K562 (cell line): ENCODE measurements around the gene CCDC90B. TPM values are rescaled to one million over a fixed set of nuclear protein-coding genes. Genes with fewer than 3 reads are reported as not detected.

ENCODE experiments used
- ARID1B ChIP-seq: fragments of 450-650 bp; IDR thresholded peaks from 2 replicates; pipeline ENCODE4 v1.6.1; 2016; ENCODE audit warnings: antibody characterized with exemption, mild to moderate bottlenecking, inconsistent platforms
- CREB1 ChIP-seq, 2 experiments: sonication (generic) in 1 of 2; formaldehyde crosslinking in 1 of 2; IDR thresholded peaks; 2 replicates each; pipeline versions ENCODE4 v1.6.1 to v1.8.0; 2012 to 2022; ENCODE audit warnings: inconsistent platforms in 1 of 2, mild to moderate bottlenecking in 1 of 2, missing genetic modification reagents in 1 of 2, moderate library complexity in 1 of 2
- CREM ChIP-seq: IDR thresholded peaks from 2 replicates; pipeline ENCODE4 v1.6.1; 2014; ENCODE audit warnings: antibody characterized with exemption, low read depth
- ETV6 ChIP-seq, 3 experiments: fragments of 150-350 bp in 1 of 3; sonication (generic) in 1 of 3; formaldehyde crosslinking in 1 of 3; IDR thresholded peaks; 2 replicates each; pipeline versions ENCODE4 v1.6.1 to v1.8.0; 2014 to 2022; ENCODE audit warnings: borderline replicate concordance in 2 of 3, low read depth in 2 of 3, antibody characterized with exemption in 1 of 3, low read length in 1 of 3, mild to moderate bottlenecking in 1 of 3, missing genetic modification reagents in 1 of 3
- GATAD2B ChIP-seq: fragments of 450-650 bp; IDR thresholded peaks from 2 replicates; pipeline ENCODE4 v1.6.1; 2017; ENCODE audit warnings: mild to moderate bottlenecking, borderline replicate concordance
- KHSRP ChIP-seq: fragments of 450-650 bp; IDR thresholded peaks from 2 replicates; pipeline ENCODE4 v1.6.1; 2017
- KLF16 ChIP-seq: IDR thresholded peaks from 2 replicates; pipeline ENCODE4 v1.6.1; 2016; ENCODE audit warnings: antibody characterized with exemption
- NR2C1 ChIP-seq, 2 experiments: fragments of 450-650 bp; IDR thresholded peaks; 2 replicates each; pipeline ENCODE4 v1.6.1; 2017; ENCODE audit warnings: mild to moderate bottlenecking in 2 of 2, antibody characterized with exemption in 1 of 2, inconsistent platforms in 1 of 2, missing compliant biosample characterization in 1 of 2, missing genetic modification characterization in 1 of 2
- STAT5A ChIP-seq: IDR thresholded peaks from 2 replicates; pipeline ENCODE4 v1.6.1; 2012; ENCODE audit warnings: low read length, inconsistent platforms, borderline replicate concordance
- TCF3 ChIP-seq: sonication (generic); formaldehyde crosslinking; IDR thresholded peaks from 2 replicates; pipeline ENCODE4 v1.4.0; 2020; ENCODE audit warnings: mild to moderate bottlenecking, missing genetic modification reagents
- ZFP30 ChIP-seq: fragments of 250-450 bp; sonication (Bioruptor Pico); IDR thresholded peaks from 2 replicates; pipeline ENCODE4 v1.8.0; 2022; ENCODE audit warnings: moderate library complexity, mild to moderate bottlenecking, inconsistent platforms, borderline replicate concordance
- ZFP36 ChIP-seq: fragments of 150-350 bp; IDR thresholded peaks from 2 replicates; pipeline ENCODE4 v1.6.1; 2018; ENCODE audit warnings: low read length, low read depth; ENCODE audit not compliant: partially characterized antibody
- ZNF57 ChIP-seq: fragments of 450-650 bp; formaldehyde crosslinking; IDR thresholded peaks from 2 replicates; pipeline ENCODE4 v1.4.0; 2020; ENCODE audit warnings: mild to moderate bottlenecking, moderate library complexity
- polyA plus RNA-seq, 8 experiments: library from polyadenylated mRNA; depleted of rRNA in 4 of 8; stranded (reverse) in 5 of 8; unstranded in 3 of 8; fragments of >200 nt; fragmentation: Nextera tagmentation in 2 of 8; fragmentation: Illumina TruSeq in 1 of 8; extraction: Ambion mirVana in 2 of 8; extraction: Trizol in 1 of 8; gene quantifications; 2 replicates each; pipeline versions ENCODE4 v1.2.1 to v1.2.3, GENCODE V29; 2011 to 2014; ENCODE audit warnings: inconsistent platforms in 1 of 8, missing spikeins in 1 of 8
- total RNA-seq, 7 experiments: library from RNA; depleted of rRNA in 6 of 7; stranded (reverse); fragments of >200 nt in 6 of 7; fragmentation: Illumina TruSeq in 2 of 7; extraction: Trizol in 2 of 7; gene quantifications; 2 replicates each; pipeline versions ENCODE4 v1.2.1 to v1.2.3, GENCODE V29; 2011 to 2021; ENCODE audit warnings: low replicate concordance in 1 of 7
- TF ChIP-seq, protein P1 (sequence below): sonication (generic); formaldehyde crosslinking; IDR thresholded peaks from 2 replicates; pipeline ENCODE4 v1.8.1; 2023; ENCODE audit warnings: mild to moderate bottlenecking, missing genetic modification reagents
- TF ChIP-seq, protein P2 (sequence below): fragments of 450-650 bp; IDR thresholded peaks from 2 replicates; pipeline ENCODE4 v1.6.1; 2016; ENCODE audit warnings: low read depth
- TF ChIP-seq, protein P3 (sequence below): sonication (generic); formaldehyde crosslinking; IDR thresholded peaks from 2 replicates; pipeline ENCODE4 v1.8.1; 2023; ENCODE audit warnings: mild to moderate bottlenecking, missing genetic modification reagents, moderate library complexity
- TF ChIP-seq, protein P4 (sequence below): sonication (generic); formaldehyde crosslinking; IDR thresholded peaks from 2 replicates; pipeline ENCODE4 v1.8.0; 2022; ENCODE audit warnings: mild to moderate bottlenecking, missing genetic modification reagents

Gene CCDC90B
- total and polyA plus RNA-seq, 9 of the 15 experiments (the other 6 are each of a cell fraction or from before 2014, with no cell fraction given) = 26.6 to 63.6 (median 51.8) TPM

DNA sequence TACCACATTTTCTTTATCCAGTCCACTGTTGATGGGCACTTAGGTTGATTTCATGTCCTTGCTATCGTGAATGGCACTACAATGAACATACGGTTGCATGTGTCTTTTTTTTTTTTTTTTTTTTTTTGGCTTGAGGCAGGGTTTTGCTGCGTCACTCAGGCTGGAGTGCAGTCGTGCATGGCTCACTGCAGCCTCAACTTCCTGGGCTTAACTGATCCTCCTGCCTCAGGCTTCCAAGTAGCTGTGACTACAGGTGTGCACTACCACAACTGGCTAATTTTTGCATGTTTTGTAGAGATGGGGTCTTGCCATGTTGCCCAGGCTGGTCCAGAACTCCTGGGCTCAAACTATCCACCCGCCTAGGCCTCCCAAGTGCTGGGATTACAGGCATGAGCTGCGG is 1.5 kb upstream of the CCDC90B start (continued):
- no peak for TF ChIP-seq ETV6 (IDR thresholded peaks at IDR 0.05; ENCODE audit: borderline replicate concordance in 1 of 2, low read depth in 2 of 2, low read length in 1 of 2)
- TF ChIP-seq ETV6 (CRISPR knock-in tag; IDR thresholded peaks at IDR 0.05; ENCODE audit: borderline replicate concordance) = no peak
- TF ChIP-seq ARID1B = peak; percentile 34
- TF ChIP-seq, protein P1, sequence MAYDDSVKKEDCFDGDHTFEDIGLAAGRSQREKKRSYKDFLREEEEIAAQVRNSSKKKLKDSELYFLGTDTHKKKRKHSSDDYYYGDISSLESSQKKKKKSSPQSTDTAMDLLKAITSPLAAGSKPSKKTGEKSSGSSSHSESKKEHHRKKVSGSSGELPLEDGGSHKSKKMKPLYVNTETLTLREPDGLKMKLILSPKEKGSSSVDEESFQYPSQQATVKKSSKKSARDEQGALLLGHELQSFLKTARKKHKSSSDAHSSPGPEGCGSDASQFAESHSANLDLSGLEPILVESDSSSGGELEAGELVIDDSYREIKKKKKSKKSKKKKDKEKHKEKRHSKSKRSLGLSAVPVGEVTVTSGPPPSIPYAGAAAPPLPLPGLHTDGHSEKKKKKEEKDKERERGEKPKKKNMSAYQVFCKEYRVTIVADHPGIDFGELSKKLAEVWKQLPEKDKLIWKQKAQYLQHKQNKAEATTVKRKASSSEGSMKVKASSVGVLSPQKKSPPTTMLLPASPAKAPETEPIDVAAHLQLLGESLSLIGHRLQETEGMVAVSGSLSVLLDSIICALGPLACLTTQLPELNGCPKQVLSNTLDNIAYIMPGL (CRISPR knock-in tag) = no peak
- no peak for TF ChIP-seq KLF16
- TF ChIP-seq TCF3 (CRISPR knock-in tag) = no peak
- peak; percentile 49; the same call in 1 of the 2 replicates for TF ChIP-seq CREM
- TF ChIP-seq, protein P2, sequence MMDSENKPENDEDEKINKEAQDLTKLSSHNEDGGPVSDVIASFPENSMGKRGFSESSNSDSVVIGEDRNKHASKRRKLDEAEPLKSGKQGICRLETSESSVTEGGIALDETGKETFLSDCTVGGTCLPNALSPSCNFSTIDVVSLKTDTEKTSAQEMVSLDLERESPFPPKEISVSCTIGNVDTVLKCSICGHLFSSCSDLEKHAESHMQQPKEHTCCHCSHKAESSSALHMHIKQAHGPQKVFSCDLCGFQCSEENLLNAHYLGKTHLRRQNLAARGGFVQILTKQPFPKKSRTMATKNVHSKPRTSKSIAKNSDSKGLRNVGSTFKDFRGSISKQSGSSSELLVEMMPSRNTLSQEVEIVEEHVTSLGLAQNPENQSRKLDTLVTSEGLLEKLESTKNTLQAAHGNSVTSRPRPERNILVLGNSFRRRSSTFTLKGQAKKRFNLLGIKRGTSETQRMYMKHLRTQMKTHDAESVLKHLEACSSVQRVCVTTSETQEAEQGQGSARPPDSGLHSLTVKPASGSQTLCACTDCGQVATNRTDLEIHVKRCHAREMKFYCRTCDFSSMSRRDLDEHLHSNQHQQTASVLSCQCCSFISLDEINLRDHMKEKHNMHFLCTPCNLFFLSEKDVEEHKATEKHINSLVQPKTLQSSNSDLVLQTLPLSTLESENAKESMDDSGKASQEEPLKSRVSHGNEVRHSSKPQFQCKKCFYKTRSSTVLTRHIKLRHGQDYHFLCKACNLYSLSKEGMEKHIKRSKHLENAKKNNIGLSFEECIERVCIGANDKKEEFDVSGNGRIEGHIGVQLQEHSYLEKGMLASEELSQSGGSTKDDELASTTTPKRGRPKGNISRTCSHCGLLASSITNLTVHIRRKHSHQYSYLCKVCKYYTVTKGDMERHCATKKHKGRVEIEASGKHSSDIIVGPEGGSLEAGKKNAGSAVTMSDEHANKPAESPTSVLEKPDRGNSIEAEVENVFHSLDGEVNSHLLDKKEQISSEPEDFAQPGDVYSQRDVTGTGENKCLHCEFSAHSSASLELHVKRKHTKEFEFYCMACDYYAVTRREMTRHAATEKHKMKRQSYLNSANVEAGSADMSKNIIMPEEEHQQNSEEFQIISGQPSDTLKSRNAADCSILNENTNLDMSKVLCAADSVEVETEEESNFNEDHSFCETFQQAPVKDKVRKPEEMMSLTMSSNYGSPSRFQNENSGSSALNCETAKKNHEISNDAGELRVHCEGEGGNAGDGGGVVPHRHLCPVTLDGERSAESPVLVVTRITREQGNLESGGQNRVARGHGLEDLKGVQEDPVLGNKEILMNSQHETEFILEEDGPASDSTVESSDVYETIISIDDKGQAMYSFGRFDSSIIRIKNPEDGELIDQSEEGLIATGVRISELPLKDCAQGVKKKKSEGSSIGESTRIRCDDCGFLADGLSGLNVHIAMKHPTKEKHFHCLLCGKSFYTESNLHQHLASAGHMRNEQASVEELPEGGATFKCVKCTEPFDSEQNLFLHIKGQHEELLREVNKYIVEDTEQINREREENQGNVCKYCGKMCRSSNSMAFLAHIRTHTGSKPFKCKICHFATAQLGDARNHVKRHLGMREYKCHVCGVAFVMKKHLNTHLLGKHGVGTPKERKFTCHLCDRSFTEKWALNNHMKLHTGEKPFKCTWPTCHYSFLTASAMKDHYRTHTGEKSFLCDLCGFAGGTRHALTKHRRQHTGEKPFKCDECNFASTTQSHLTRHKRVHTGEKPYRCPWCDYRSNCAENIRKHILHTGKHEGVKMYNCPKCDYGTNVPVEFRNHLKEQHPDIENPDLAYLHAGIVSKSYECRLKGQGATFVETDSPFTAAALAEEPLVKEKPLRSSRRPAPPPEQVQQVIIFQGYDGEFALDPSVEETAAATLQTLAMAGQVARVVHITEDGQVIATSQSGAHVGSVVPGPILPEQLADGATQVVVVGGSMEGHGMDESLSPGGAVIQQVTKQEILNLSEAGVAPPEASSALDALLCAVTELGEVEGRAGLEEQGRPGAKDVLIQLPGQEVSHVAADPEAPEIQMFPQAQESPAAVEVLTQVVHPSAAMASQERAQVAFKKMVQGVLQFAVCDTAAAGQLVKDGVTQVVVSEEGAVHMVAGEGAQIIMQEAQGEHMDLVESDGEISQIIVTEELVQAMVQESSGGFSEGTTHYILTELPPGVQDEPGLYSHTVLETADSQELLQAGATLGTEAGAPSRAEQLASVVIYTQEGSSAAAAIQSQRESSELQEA = no peak
- TF ChIP-seq, protein P3, sequence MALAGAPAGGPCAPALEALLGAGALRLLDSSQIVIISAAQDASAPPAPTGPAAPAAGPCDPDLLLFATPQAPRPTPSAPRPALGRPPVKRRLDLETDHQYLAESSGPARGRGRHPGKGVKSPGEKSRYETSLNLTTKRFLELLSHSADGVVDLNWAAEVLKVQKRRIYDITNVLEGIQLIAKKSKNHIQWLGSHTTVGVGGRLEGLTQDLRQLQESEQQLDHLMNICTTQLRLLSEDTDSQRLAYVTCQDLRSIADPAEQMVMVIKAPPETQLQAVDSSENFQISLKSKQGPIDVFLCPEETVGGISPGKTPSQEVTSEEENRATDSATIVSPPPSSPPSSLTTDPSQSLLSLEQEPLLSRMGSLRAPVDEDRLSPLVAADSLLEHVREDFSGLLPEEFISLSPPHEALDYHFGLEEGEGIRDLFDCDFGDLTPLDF (CRISPR knock-in tag) = no peak
- TF ChIP-seq KHSRP = no peak
- no peak for TF ChIP-seq ZNF57 (CRISPR knock-in tag)
- no peak for TF ChIP-seq ZFP30 (CRISPR knock-in tag)
- TF ChIP-seq GATAD2B = no peak
- TF ChIP-seq NR2C1 (IDR thresholded peaks at IDR 0.05) = no peak
- no peak for TF ChIP-seq NR2C1 (tag; IDR thresholded peaks at IDR 0.05)
- no peak for TF ChIP-seq ZFP36
- TF ChIP-seq CREB1 (IDR thresholded peaks at IDR 0.05) = no peak
- no peak for TF ChIP-seq CREB1 (CRISPR knock-in tag; IDR thresholded peaks at IDR 0.05)
- TF ChIP-seq, protein P4, sequence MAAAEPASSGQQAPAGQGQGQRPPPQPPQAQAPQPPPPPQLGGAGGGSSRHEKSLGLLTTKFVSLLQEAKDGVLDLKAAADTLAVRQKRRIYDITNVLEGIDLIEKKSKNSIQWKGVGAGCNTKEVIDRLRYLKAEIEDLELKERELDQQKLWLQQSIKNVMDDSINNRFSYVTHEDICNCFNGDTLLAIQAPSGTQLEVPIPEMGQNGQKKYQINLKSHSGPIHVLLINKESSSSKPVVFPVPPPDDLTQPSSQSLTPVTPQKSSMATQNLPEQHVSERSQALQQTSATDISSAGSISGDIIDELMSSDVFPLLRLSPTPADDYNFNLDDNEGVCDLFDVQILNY (CRISPR knock-in tag) = no peak
- no peak for TF ChIP-seq STAT5A
